GM13977 (cell line): ENCODE measurements around the gene ACO1.

Source experiments
- DNase-seq: peaks from one replicate; pipeline ENCODE4 v3.0.0; 2012; ENCODE audit warnings: low spot score
- in situ Hi-C: fragments of 300-500 bp; cut with MboI; formaldehyde crosslinking; loops from one replicate; pipeline ENCODE4 v1.12.0; 2022; ENCODE audit warnings: low sequenced_read_pairs, low pct_unique_long_range_greater_than_20kb, mixed read lengths, inconsistent platforms; ENCODE audit not compliant: unreplicated experiment
- TF ChIP-seq, protein P1 (sequence below): IDR thresholded peaks from 2 replicates; pipeline ENCODE4 v1.5.1; 2012; ENCODE audit warnings: mild to moderate bottlenecking, control low read depth; ENCODE audit not compliant: insufficient read depth; ENCODE audit errors: extremely low read depth, missing control alignments

The ACO1 gene

DNA sequence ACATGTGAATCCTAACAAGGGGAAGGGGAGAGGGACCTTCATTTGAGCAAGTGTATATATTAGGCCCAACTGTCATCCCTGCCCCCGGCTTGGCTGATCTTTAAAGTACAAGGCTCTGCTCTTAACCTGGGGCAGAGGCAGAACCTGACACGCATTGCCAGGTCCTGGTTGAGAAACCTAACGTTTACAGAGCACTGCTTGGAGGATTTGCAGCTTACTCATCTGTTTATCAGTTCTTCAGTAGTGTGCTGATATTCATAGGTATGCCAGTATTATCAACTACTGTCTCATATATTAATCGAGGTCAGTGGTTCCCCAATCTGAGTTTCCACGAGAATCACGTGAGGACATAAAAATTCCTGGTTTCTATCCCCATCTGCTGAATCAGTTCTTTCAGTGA lies 50.4 kb downstream of the ACO1 start:
- TF ChIP-seq, protein P1, sequence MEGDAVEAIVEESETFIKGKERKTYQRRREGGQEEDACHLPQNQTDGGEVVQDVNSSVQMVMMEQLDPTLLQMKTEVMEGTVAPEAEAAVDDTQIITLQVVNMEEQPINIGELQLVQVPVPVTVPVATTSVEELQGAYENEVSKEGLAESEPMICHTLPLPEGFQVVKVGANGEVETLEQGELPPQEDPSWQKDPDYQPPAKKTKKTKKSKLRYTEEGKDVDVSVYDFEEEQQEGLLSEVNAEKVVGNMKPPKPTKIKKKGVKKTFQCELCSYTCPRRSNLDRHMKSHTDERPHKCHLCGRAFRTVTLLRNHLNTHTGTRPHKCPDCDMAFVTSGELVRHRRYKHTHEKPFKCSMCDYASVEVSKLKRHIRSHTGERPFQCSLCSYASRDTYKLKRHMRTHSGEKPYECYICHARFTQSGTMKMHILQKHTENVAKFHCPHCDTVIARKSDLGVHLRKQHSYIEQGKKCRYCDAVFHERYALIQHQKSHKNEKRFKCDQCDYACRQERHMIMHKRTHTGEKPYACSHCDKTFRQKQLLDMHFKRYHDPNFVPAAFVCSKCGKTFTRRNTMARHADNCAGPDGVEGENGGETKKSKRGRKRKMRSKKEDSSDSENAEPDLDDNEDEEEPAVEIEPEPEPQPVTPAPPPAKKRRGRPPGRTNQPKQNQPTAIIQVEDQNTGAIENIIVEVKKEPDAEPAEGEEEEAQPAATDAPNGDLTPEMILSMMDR = no peak
- no peak for DNase-seq
- in situ Hi-C loops = no loop called here

DNA sequence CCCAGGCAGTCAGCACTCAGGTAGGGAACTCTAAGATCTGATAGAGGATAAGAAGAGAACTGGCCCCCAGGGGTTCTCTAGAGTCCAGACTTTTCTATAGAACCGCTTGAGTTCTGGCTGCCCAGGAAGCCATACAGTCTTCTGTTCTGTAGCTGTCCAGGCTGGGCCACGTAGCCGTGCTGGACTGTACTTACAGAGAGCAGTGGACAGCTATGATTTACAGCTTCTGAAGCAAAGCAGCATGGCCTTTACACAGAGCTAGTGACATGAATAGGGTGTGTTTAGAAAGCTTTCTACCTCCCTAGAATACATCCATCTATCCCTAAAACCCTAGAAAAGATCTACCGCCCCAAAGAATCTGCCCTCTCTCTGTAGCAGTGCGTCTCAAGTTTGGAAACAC lies 57.2 kb downstream of the ACO1 start:
- TF ChIP-seq, protein P1 = no peak
- in situ Hi-C loops = no loop called here
- no peak for DNase-seq

DNA sequence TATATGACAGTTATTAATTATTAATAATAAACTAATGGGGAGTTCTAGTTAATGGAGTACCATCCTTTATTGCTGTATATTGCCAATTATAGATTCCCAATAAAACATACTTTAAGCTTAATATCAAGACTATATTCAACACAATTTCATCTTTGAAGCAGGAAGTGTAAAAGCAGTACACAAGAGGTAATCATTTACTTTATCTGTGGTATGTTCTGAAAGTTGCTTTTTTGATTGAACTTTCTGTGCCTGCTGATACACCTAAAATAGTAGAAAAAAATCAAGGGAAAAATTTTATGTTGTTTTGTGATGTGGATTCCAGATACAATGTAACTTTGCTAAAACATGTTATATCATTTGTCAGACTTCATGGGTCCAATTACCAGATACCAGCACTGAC lies 58.0 kb downstream of the ACO1 start:
- TF ChIP-seq, protein P1 = no peak
- DNase-seq = no peak
- in situ Hi-C loops = no loop called here

DNA sequence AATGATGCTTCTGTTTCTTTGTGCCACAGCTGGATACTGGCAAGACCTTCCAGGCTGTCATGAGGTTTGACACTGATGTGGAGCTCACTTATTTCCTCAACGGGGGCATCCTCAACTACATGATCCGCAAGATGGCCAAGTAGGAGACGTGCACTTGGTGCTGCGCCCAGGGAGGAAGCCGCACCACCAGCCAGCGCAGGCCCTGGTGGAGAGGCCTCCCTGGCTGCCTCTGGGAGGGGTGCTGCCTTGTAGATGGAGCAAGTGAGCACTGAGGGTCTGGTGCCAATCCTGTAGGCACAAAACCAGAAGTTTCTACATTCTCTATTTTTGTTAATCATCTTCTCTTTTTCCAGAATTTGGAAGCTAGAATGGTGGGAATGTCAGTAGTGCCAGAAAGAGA lies 65.5 kb downstream of the ACO1 start:
- TF ChIP-seq, protein P1 = no peak
- in situ Hi-C loops = loop anchor here (25.0 kb wide), 1 partner anchor 112 kb away; the partner anchor contains the start of genes NDUFB6, SMIM27 and TOPORS
- DNase-seq = no peak

DNA sequence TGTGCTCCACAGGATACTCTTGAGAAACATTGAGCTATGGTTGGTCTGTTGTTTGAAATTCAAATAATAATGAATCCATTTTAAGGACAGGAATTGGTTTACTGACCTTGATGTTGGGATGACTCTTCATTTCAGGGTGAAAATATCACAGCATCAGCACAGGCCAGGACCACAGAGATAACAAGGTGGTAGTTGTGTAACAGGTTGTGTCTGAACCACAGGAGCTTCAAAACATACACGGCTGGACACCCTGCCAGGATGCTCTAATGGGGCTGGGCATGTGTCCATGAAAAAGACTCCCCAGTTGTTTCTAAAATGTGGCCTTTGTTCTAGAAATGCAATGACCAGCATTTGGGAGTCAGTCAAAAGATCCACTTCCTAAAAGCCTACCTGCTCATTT lies 69.8 kb downstream of the ACO1 start:
- TF ChIP-seq, protein P1 = no peak
- no peak for DNase-seq
- in situ Hi-C loops = loop anchor here (25.0 kb wide), 1 partner anchor 108 kb away; the partner anchor contains the start of genes NDUFB6, SMIM27 and TOPORS

DNA sequence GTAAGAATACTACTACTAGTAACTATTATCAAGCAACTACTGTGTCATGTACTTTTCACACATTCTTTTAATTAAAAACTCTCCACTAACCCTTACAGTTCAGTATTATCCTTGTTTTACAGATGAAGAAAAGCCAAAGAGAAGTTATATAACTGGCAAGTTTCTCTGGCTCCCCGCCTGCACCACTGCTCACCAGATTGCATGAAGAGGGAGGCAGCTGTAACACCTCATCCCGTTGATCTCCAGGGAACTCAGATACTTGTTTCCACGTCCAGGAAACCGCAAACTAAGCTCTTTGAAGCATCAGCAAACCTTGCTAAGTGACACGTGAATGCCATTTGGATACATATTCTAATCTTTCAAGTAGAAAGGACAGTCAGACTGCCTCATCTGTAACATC lies 71.3 kb downstream of the ACO1 start:
- TF ChIP-seq, protein P1 = no peak
- DNase-seq = no peak
- in situ Hi-C loops = loop anchor here (25.0 kb wide), 1 partner anchor 107 kb away; the partner anchor contains the start of genes NDUFB6, SMIM27 and TOPORS

DNA sequence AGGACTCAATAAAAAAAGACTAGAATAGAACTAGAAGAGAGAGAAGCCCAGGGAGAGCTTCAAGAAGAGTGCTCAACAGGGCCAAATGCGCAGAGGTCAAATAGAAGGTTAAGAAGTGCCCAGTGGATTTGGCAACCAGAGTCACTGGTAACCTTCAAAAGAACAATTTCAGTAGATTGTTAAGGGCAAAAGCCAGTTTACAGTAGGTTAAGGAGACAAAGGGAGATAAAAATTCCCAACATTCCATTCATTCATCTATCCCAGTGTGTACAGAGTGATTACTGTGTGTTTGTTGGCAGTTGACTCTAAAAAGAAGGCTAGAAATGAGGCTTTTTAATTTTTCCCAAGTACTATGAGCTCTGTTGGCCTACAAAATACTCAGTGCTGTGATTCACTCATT lies 72.1 kb downstream of the ACO1 start:
- no peak for DNase-seq
- TF ChIP-seq, protein P1 = no peak
- in situ Hi-C loops = loop anchor here (25.0 kb wide), 1 partner anchor 106 kb away; the partner anchor contains the start of genes NDUFB6, SMIM27 and TOPORS
